GM12874 (cell line): ENCODE results near the gene LCOR.

Experiments
- CTCF ChIP-seq: IDR thresholded peaks from 2 replicates; pipeline ENCODE4 v1.5.1; 2011; ENCODE audit warnings: low read depth, mild to moderate bottlenecking, control low read depth, low read length, moderate library complexity; ENCODE audit not compliant: insufficient read depth

Gene LCOR

DNA sequence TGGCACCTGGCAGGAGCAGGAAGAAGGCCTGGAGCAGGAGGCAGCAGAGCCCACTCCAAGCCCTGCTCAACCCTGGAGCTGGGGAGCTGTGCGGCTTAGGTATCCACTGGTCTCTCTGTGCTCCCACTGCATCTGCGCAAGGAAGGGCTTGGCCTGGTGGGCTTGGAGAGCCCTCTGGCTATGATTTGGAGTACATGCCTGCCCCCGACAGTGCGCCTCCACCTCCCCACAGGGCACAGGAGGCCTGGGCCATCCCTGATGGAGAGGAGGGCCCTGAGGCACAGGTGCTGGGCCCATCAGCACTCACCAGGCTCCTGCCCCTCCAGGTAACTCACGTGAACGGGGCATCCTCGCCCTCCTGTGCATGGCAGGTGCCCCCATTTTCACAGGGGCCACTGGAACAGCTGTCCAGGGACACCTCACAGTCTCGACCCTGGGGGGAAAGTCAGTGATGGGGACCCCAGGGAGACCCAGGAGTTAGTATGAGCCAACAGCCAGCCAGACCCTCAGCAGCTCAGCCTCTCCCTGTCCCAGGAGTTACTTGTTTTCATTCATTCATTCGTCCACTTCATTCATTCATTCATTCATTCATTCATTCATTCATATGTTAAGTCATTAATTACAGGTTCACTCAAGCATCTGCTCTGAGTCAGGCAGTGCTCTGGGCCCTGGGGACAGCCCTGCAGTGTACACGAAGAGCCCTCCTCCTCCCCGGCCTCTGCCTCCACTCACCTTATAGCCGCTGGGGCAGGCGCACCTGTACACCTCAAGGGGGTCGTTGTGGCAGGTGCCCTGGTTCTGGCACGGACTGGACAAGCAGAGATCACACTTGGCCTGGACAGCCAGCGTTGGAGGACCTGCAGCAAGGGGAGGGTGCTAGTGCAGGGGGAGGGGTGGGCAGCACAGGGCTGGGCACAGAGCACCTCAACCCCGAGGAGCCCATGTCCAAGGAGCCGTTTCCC lies 186.4 kb downstream of the LCOR start:
- TF ChIP-seq CTCF = no peak

GRCh38 chr10:97019213-97019844 lies 187.2 kb downstream of the LCOR start:
- TF ChIP-seq CTCF = no peak

- TF ChIP-seq CTCF = no peak
Measured at GRCh38 chr10:97020452-97021400, 188.6 kb downstream of the LCOR start.

DNA sequence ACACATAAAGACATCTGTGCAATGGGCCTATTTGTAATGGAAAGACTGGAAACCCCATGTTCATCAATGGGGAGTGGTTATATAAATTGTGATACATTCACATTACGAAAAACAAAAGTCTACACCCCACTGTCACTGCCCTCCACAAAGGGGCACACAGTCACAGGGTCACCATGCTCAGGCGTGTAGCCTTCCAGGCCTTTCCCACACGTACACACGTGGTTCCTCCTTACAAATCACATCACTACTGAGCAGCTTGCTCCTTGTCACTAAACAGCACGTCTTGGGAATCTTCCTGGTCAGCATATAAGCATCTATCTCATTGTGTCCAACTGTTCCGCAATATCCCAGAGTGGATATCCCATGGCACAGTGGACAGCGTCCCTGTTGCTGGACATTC lies 190.5 kb downstream of the LCOR start:
- TF ChIP-seq CTCF = no peak

GRCh38 chr10:97023401-97024167 lies 191.5 kb downstream of the LCOR start:
- TF ChIP-seq CTCF = no peak

DNA sequence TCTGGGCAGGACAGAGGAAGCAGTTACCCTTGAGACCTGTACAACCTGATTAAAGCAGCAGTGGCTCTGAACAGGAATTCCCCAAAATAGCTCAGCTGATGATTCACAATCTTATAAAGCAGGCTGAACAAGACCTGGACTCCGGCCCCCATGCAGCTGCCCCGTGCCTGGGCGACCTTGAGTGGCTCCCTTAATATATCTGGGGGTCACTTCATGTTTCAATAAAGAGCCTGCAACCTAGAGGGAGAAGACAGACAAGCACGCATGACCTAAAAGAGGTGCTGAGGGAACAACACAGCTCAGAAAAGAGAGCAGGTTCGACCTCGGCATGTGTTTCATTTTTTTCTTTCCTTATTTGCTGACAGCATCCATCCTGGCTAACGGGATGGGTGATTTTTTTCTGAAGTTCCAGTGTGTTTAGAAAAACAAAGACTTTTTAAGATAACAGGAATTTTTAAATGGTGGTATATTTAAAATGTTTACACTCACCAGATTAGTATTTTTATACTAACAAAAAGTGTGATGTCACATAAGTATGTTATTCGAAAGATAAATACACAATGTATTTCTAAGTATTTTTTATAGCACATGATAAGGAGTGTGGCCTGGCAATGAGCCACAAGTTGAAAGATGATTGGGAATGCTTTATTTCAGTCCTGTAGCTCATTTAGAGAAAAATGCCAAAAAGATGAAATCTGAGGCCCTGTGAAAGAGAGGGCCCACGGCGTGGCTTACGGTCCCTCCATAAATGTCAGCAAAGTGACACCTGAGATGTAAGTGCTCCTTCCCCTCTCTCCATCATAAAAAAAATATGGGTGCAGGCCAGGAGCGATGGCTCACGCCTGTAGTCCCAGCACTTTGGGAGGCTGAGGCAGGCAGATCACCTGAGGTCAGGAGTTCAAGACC lies 192.3 kb downstream of the LCOR start:
- no peak for TF ChIP-seq CTCF
